RWPE2 (cell line): ENCODE data around the gene AMH.

Experiments used
- ATAC-seq: fragments of 200-7000 bp; cut with Tn5 transposase; 3 replicates; pipeline ENCODE4 v1.9.1; 2021; ENCODE audit warnings: low read depth
- DNase-seq: peaks from one replicate; pipeline ENCODE4 v3.0.0-alpha.2; 2020; ENCODE audit warnings: low spot score
- H3K27ac ChIP-seq: fragments of 450-650 bp; 2 replicates; pipeline ENCODE4 v1.5.1; 2017; ENCODE audit warnings: mild to moderate bottlenecking; ENCODE audit not compliant: poor library complexity, severe bottlenecking
- H3K27me3 ChIP-seq: fragments of 250-450 bp; sonication (Bioruptor Pico); 2 replicates; pipeline ENCODE4 v1.5.1; 2021; ENCODE audit warnings: mild to moderate bottlenecking, moderate library complexity; ENCODE audit not compliant: insufficient read depth, poor library complexity, severe bottlenecking
- H3K36me3 ChIP-seq: fragments of 250-450 bp; sonication (Bioruptor Pico); 2 replicates; pipeline ENCODE4 v1.5.1; 2020; ENCODE audit warnings: low read depth, mild to moderate bottlenecking, moderate library complexity
- H3K4me1 ChIP-seq: fragments of 250-450 bp; sonication (Bioruptor Pico); 2 replicates; pipeline ENCODE4 v1.5.1; 2021; ENCODE audit warnings: mild to moderate bottlenecking, moderate library complexity; ENCODE audit not compliant: insufficient read depth, poor library complexity, severe bottlenecking
- H3K4me3 ChIP-seq: fragments of 250-450 bp; sonication (Bioruptor Pico); 2 replicates; pipeline ENCODE4 v1.5.1; 2021; ENCODE audit warnings: mild to moderate bottlenecking, moderate library complexity; ENCODE audit not compliant: severe bottlenecking
- H3K9me3 ChIP-seq: fragments of 250-450 bp; sonication (Bioruptor Pico); 2 replicates; pipeline ENCODE4 v1.5.1; 2021; ENCODE audit warnings: mild to moderate bottlenecking, moderate library complexity; ENCODE audit not compliant: severe bottlenecking
- CTCF ChIP-seq: fragments of 450-650 bp; IDR thresholded peaks from one replicate; pipeline ENCODE4 v1.5.1; 2017; ENCODE audit warnings: mild to moderate bottlenecking, moderate library complexity; ENCODE audit not compliant: poor library complexity, severe bottlenecking

Gene AMH

GRCh38 chr19:2273356-2274184, 24.4 kb downstream of the AMH start:
- TF ChIP-seq CTCF = peak; percentile 92
- Histone ChIP-seq H3K4me1 (peaks cover 5% of the 10 kb centered on the region), H3K36me3 (peaks cover 40% of the 10 kb centered on the region), H3K4me3 (no peak overlapping the region), H3K9me3 (no peaks in the 10 kb centered on the region), H3K27me3 (no peaks in the 10 kb centered on the region), H3K27ac (peak overlapping the region; percentile 87)
- peak; percentile 45; the same call in 2 of the 3 replicates for ATAC-seq
- DNase-seq = peak; percentile 77

DNA sequence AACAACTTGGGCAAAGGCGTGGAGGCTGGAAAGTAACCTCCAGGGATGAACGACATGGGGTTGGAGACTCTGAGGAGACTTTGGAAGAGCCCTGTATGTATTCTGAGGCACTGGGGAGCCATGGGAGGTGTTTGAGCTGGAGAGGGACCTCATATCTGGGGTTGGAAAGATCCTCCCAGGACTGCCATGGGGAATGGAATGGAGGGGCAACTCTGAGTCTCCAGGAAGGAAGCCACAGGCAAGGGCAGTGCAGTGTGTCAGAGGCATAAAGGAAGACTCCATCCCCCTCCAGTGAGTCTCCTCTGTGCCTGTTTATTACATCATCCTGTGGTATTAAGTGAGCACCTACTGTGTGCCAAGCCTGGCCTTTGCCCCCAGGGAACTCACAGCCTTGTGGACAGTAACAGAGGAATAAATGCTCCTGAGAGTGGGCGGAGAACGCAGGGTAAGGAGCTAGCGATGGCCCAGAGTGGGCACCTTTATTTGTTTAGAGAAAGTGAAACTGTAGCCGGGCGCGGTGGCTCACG, 25.1 kb downstream of the AMH start:
- H3K4me1 ChIP-seq = peaks cover 3% of the 10 kb centered on the region
- no peak for ATAC-seq
- H3K4me3 ChIP-seq = no peak overlapping the region
- peaks cover 40% of the 10 kb centered on the region for H3K36me3 ChIP-seq
- H3K9me3 ChIP-seq = no peaks in the 10 kb centered on the region
- TF ChIP-seq CTCF = no peak
- peak overlapping the region; percentile 87 for H3K27ac ChIP-seq
- DNase-seq = no peak
- no peaks in the 10 kb centered on the region for H3K27me3 ChIP-seq

- ATAC-seq = peak; percentile 11; the same call in 1 of the 3 replicates
- H3K9me3 ChIP-seq = no peaks in the 10 kb centered on the region
Measured at GRCh38 chr19:2274931-2275535, 25.9 kb downstream of the AMH start.

GRCh38 chr19:2275588-2276428, 26.7 kb downstream of the AMH start:
- Histone ChIP-seq H3K27me3 (no peaks in the 10 kb centered on the region), H3K36me3 (peaks cover 35% of the 10 kb centered on the region)
- ATAC-seq = no peak

More at GRCh38 chr19:2274931-2275535, 25.9 kb downstream of the AMH start:
- DNase-seq = no peak
- TF ChIP-seq CTCF = peak; percentile 14
- H3K4me3 ChIP-seq = no peak overlapping the region
- H3K27ac ChIP-seq = no peak overlapping the region
- H3K27me3 ChIP-seq = no peaks in the 10 kb centered on the region
- H3K36me3 ChIP-seq = peaks cover 40% of the 10 kb centered on the region
- H3K4me1 ChIP-seq = peaks cover 3% of the 10 kb centered on the region

More at GRCh38 chr19:2275588-2276428, 26.7 kb downstream of the AMH start:
- DNase-seq = peak; percentile 52
- H3K27ac ChIP-seq = no peak overlapping the region
- H3K4me3 ChIP-seq = no peak overlapping the region
- no peak for TF ChIP-seq CTCF
- peaks cover 3% of the 10 kb centered on the region for H3K4me1 ChIP-seq
- H3K9me3 ChIP-seq = no peaks in the 10 kb centered on the region
